ENCODE measurements around the gene RIPK1.
"Not testable (repeated sequence)": the region's sequence is repeated elsewhere in the genome, so short reads cannot be mapped to it uniquely, and the experiment has no call there.

RIPK1 gene

GRCh38 chr6:3136292-3137011 lies 68.2 kb downstream of the RIPK1 start:
- no peak for DNase-seq (ENCODE audit: low read depth)

DNA sequence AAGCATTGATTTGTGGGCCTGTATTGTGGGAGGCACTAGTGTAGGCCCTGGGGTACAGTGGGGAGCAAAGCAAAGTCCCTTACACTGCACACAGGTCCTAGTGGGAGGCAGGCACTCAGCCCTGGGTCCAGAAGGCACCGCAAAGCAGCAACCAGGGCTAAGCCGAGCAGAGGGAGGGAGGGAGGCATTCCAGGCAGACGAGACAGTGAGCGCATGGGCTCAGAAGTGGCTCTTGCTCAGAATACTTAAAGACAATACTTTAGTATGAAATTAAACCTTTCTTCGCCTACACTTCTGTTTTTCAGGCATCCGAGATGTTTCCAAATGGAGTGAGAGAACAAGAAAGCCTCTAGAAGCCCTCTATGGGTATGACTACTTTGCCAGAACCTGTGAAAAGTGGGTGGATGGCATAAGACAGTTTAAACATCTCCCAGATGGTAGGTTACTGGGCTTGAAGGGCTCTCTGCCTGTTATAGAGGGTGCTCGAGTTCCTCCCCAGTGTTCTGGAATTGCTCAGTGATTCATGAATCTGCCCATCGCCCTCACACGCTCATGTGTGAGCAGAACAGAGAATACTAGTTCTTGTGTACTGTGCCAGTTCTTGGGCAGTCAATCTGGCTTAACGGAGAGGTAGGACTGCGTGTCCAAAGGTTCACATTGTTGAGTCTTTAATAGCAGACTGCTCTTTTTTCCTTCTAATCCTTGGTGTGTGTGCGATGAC lies 68.9 kb downstream of the RIPK1 start:
- no peak for DNase-seq (ENCODE audit: low read depth)

- DNase-seq (ENCODE audit: low read depth) = not testable (repeated sequence)
These were observed 69.6 kb downstream of the RIPK1 start for GRCh38 chr6:3137873-3138272.

DNA sequence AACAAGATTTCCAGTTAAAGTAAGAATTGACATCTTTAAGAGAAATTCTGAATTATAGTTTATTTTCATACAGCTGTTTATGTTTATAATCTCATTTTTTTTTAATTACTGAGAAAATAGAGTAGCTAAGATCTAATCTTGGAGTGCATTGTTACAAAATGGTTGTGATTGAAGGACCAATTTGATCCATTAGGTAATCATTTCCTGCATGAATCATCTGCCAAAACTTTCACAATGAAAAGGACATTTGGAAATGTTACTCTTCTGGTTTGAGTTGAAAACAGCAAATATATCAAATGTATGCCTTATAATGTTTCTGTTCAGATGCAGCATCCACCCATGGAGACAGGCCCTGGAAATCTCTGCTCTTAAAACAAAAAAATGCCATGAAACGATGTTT lies 70.0 kb downstream of the RIPK1 start:
- no peak for DNase-seq (ENCODE audit: low read depth)

GRCh38 chr6:3139090-3139903 lies 71.0 kb downstream of the RIPK1 start:
- DNase-seq (ENCODE audit: low read depth) = no peak

DNA sequence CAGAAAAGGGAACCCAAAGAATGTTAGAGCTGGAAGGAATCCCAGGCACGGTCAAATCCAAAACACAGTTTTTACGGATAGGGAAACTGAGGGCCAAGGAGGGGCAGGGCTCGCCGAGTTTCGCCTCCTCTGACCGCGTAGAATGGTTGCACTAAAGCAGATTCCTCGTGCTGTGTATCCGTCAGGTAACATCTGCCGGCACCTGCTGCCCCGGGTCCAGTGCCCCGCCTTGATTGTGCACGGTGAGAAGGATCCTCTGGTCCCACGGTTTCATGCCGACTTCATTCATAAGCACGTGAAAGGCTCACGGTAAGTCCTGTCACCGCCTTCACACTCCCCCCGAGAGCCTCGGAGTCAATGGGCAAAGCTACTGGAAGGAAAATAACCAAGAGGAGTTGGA lies 71.9 kb downstream of the RIPK1 start:
- DNase-seq (ENCODE audit: low read depth) = no peak

DNA sequence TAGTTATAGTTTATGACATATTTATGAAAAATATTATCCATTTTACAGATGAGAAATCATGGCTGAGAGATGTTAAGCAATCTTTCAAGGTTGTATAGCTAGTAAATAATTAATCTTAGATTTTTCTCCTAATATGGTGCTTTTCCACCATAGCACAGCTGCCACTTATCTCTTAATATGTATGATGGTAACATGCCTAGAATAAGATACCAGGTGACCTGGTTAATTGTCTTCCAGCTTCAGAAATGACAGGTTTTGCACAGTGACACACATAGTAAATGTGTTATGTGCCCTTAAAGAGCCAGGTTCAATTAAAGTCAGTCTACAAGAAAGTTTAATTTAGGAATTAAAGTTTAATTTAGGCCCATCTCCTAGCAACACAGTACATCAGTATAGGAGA lies 74.2 kb downstream of the RIPK1 start:
- DNase-seq (ENCODE audit: low read depth) = no peak

GRCh38 chr6:3143158-3143557 lies 74.9 kb downstream of the RIPK1 start:
- no peak for DNase-seq (ENCODE audit: low read depth)

- no peak for DNase-seq (ENCODE audit: low read depth)
These were observed 76.3 kb downstream of the RIPK1 start for GRCh38 chr6:3144571-3144970.

- no peak for DNase-seq (ENCODE audit: low read depth)
These were observed 79.8 kb downstream of the RIPK1 start for GRCh38 chr6:3147914-3148757.

GRCh38 chr6:3151691-3152090 lies 83.4 kb downstream of the RIPK1 start:
- DNase-seq (ENCODE audit: low read depth) = no peak

DNA sequence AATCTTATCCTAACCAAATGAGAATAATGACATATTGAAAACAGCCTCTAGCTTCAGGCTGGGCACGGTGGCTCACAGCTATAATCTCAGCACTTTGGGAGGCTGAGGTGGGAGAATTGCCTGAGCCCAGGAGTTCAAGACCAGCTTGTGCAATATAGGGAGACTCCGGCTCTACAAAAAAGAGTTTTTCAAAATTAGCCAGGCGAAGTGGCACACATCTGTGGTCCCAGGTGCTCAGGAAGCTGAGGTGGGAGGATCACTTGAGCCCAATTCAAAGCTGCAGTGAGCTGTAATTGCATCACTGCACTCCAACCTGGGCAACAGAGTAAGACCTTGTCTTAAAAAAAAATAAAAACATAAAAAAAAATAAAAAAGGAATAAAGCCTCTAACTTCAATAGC lies 84.4 kb downstream of the RIPK1 start:
- DNase-seq (ENCODE audit: low read depth) = no peak

- not testable (repeated sequence) for DNase-seq (ENCODE audit: low read depth)
These were observed 87.1 kb downstream of the RIPK1 start for GRCh38 chr6:3155416-3155815.

GRCh38 chr6:3156184-3157130 lies 88.2 kb downstream of the RIPK1 start:
- DNase-seq (ENCODE audit: low read depth) = peak; percentile 11

GRCh38 chr6:3157131-3157933 lies 89.0 kb downstream of the RIPK1 start, which contains the start of gene TUBB2A:
Gene TUBB2A, minus strand, starts transcription at chr6:3157544. Its CDS starts 81 bp downstream, at chr6:3157463.
- peak; percentile 80 for DNase-seq (ENCODE audit: low read depth)

DNA sequence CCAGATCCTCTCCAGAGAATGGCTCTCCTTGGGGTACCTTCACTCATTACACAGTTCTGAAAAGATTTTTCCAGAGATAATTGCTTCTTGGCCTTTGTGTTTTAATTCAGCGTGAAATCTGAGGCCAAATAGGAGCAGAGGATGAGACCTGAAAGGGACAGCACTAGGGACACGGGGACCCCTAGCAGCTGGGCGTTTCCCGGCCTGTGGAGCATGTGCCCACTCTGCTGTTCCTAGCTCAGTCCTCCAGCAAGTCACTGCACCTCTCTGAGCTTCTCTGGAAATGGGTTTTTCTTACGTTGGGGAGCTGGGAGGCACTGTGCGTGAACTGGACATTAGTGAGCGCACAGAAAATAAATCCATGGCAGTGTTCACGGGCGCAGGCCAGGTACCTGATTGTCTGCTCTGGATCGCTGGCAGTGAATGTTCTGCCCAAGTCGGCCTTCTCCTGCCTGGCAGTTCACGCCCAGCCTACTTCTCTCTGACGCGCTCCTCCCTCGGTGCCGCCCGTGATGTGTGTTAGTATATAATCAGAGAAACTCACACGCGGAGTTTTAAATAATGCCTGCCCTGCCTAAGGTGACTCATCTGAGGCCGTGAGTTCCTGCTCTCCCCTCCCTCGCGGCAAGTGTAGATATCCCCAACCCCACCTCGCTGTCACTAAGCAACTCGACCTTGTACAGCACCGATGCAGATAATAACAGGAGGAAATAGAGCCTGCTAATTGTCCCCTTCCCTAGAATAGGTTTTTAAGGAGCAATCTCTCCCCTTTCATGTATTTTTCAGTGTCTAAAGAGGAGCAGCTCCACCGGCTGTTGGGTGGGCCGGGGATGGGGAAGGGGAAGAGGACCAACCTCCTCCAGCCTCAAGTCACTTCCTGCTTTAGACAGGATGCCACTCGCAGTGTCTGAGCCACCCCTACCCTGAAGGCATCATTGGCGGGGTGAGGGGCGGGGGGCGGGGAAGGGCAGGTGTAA lies 91.8 kb downstream of the RIPK1 start:
- DNase-seq (ENCODE audit: low read depth) = peak; percentile 45

GRCh38 chr6:3162067-3162497 lies 93.8 kb downstream of the RIPK1 start:
- DNase-seq (ENCODE audit: low read depth) = no peak

DNA sequence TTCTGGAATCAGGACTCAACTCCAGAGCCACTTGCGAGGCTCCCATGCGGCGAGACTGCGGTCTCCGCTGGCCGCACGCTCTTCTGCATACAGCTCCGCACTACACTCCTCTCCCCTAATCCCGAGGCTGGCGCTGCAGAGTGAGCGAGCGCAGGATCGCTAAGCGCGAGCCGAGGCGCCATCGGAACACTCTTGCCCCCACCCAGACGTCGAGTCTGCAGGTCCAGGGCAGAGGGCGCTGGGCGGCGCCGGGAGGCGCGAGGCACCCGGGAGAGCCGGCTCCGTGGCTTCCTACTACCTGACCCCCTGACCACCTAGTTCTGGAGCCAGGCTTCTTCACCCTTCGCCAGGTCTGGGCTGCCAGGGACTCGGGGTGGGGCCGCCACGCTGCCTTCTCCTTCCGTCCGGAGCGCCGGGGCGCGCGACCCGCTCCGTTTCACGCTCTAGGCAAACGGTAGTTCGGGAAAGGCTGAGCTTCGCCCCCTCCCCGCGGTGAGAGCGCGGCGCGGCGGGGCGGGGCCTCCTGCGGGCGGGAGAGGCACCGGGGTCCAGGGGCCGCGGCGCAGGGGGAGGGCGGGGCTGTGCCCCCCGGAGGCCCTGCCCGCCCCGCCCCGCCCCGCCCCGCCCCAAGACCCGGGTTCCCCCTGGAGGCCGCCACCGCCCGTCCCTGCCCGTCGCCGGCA lies 94.4 kb downstream of the RIPK1 start:
- DNase-seq (ENCODE audit: low read depth) = peak; percentile 45
